GM12865 (cell line): ENCODE measurements around the gene SPDYC.

ENCODE experiments used
- DNase-seq: peaks from one replicate; pipeline ENCODE4 v3.0.0; 2010; ENCODE audit warnings: low read depth
- H3K4me3 ChIP-seq: 2 replicates; pipeline ENCODE4 v1.5.1; 2011; ENCODE audit warnings: mild to moderate bottlenecking, low read depth, low read length, control low read depth
- TF ChIP-seq, protein P1 (sequence below): IDR thresholded peaks from 2 replicates; pipeline ENCODE4 v1.5.1; 2011; ENCODE audit warnings: low read length, control low read depth, low read depth, inconsistent platforms; ENCODE audit not compliant: insufficient read depth; ENCODE audit errors: missing control alignments

The SPDYC gene

DNA sequence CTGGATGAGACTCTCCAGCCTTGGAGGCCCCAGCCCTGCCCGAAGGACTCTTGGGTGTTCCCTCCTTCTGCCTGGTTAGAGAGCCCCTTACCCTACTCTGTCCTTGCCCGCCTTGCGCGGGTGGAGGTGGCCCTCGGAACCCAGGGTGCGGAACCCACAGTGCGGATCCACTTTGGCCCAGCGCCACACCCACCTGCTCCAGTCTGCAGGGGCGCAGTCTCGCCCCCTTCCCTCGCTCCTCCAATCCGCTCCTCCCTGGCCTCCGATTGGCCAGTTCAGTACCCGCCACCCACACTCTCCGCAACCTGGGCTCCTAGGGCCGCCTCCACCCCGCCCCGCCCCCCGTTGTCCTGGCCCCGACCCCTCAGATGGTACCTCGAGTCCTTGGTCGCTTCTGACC, 14.1 kb downstream of the SPDYC start:
- no peak overlapping the region for H3K4me3 ChIP-seq
- no peak for DNase-seq
- TF ChIP-seq, protein P1, sequence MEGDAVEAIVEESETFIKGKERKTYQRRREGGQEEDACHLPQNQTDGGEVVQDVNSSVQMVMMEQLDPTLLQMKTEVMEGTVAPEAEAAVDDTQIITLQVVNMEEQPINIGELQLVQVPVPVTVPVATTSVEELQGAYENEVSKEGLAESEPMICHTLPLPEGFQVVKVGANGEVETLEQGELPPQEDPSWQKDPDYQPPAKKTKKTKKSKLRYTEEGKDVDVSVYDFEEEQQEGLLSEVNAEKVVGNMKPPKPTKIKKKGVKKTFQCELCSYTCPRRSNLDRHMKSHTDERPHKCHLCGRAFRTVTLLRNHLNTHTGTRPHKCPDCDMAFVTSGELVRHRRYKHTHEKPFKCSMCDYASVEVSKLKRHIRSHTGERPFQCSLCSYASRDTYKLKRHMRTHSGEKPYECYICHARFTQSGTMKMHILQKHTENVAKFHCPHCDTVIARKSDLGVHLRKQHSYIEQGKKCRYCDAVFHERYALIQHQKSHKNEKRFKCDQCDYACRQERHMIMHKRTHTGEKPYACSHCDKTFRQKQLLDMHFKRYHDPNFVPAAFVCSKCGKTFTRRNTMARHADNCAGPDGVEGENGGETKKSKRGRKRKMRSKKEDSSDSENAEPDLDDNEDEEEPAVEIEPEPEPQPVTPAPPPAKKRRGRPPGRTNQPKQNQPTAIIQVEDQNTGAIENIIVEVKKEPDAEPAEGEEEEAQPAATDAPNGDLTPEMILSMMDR, result no peak

DNA sequence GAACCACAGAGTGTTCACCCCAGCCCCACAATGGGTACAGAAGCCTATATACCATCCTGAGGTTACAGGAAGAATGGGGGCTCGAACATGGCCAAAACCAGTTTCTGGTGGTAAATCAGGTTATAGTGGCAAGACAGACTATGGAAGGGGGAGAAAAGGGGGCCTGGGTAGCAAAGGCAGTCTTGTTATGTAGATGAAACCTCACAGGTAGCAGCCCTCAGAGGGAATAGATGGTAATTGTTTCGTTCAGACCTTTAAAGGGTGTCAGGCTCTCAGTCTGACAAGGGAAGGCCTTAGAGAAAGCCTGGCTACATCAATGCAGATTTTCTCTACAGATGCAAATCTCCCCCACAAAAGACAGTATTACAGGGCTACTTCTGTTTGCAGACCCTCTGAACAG, 15.1 kb downstream of the SPDYC start:
- TF ChIP-seq, protein P1, result no peak
- DNase-seq, result no peak
- no peak overlapping the region for H3K4me3 ChIP-seq

DNA sequence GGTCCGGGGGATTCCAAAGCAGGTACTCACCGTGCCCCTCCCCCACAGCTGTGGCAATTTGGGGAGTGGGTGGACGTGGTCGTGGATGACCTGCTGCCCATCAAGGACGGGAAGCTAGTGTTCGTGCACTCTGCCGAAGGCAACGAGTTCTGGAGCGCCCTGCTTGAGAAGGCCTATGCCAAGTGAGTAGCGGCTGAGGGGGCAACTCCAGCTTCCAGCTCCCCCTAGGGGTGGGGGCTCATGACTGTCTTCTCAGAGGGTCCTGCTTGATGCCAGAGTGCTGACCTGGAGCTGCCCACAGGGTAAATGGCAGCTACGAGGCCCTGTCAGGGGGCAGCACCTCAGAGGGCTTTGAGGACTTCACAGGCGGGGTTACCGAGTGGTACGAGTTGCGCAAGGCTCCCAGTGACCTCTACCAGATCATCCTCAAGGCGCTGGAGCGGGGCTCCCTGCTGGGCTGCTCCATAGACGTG, 15.9 kb downstream of the SPDYC start:
- H3K4me3 ChIP-seq, result no peak overlapping the region
- DNase-seq, result no peak
- TF ChIP-seq, protein P1, result peak; percentile 10

DNA sequence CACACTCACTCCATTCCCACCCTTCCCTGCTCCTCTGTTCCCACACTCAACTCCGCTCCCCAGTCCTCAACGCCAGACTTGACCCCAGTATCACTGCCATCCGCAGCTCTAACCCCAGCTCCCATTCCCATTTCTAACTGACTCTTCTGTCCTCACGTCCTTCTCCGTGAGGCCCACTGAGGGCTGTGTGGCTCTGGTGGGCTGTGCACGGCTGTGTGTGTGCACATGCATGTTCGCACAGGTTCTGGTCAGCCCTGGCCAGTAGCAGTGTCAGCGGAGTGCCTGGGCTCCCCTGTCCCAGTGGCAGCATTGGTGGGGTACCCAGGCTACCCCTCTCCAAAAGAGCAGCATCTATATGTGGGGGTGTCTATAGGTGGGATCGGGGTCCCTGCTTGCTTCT, 16.7 kb downstream of the SPDYC start:
- H3K4me3 ChIP-seq, result no peak overlapping the region
- TF ChIP-seq, protein P1, result no peak
- no peak for DNase-seq

DNA sequence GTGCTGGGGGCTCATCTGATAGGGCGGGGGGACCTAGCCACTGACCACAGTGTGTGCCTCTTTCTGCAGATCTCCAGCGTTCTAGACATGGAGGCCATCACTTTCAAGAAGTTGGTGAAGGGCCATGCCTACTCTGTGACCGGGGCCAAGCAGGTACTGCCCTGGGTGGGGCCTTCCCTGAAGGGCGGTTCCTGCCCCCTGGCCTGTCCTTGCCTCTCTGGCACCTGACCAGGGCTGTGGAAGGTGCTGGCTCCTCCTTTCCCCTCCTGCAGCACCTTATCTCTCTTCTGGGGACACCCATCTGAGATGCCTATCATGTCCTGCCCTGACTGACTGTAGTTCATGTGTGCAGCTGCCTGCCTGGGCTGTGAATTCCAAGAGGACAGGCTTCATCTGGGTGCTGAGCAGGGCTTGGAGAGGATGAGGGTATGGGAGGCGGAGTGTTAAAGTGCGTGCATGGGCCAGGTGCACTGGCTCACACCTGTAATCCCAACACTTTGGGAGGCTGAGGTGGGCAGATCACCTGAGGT, 17.2 kb downstream of the SPDYC start:
- no peak overlapping the region for H3K4me3 ChIP-seq
- DNase-seq, result no peak
- TF ChIP-seq, protein P1, result no peak

DNA sequence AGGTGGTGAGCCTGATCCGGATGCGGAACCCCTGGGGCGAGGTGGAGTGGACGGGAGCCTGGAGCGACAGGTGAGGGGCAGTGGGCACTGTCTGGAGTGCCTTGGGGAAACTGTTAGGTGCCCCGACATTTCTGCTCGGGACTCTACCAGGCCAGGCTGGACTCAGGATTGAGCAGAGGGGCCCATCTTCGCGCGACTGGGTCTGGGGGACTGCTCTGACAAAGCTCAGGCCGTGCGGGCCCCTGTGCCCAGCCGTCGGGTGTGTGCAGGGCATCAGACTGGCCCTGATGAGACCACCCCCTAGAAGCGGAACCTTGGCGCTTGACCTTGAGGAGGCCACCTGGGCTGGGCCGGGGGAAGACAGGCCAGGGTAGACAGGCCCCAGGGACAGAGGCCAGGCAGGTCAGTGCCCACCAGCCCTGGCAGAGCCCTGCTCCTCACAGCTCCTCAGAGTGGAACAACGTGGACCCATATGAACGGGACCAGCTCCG, 18.0 kb downstream of the SPDYC start:
- TF ChIP-seq, protein P1, result no peak
- DNase-seq, result no peak
- H3K4me3 ChIP-seq, result no peak overlapping the region

DNA sequence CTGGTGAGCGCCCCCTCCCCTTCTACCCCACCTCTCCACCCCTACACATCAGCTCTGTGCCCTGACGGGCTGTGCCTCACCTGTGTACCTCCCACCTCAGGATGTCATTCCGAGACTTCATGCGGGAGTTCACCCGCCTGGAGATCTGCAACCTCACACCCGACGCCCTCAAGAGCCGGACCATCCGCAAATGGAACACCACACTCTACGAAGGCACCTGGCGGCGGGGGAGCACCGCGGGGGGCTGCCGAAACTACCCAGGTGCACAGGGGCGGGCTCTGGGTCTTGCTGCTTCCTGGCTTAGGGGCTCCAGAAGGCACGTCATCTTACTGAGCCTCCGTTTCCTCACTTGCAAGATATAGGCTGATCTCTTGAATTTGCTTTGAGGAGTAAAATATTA, 18.5 kb downstream of the SPDYC start:
- no peak overlapping the region for H3K4me3 ChIP-seq
- DNase-seq, result no peak
- TF ChIP-seq, protein P1, result no peak
